HFF-Myc (cell line): ENCODE data around the gene CCDC54.

ENCODE experiments used
- DNase-seq: peaks from one replicate; pipeline ENCODE4 v3.0.0-alpha.2; 2011; ENCODE audit warnings: low read depth; ENCODE audit errors: extremely low read depth
- H3K4me3 ChIP-seq: replicated peaks from 2 replicates; pipeline ENCODE4 v1.5.1; 2011; ENCODE audit warnings: low read depth, mild to moderate bottlenecking, control low read depth, low read length
- TF ChIP-seq, protein P1 (sequence below): IDR thresholded peaks from 2 replicates; pipeline ENCODE4 v1.5.1; 2012; ENCODE audit warnings: mild to moderate bottlenecking, low read depth, low read length, control low read depth; ENCODE audit errors: missing control alignments

CCDC54 gene

GRCh38 chr3:107404727-107405469 lies 27.7 kb downstream of the CCDC54 start:
- TF ChIP-seq, protein P1, sequence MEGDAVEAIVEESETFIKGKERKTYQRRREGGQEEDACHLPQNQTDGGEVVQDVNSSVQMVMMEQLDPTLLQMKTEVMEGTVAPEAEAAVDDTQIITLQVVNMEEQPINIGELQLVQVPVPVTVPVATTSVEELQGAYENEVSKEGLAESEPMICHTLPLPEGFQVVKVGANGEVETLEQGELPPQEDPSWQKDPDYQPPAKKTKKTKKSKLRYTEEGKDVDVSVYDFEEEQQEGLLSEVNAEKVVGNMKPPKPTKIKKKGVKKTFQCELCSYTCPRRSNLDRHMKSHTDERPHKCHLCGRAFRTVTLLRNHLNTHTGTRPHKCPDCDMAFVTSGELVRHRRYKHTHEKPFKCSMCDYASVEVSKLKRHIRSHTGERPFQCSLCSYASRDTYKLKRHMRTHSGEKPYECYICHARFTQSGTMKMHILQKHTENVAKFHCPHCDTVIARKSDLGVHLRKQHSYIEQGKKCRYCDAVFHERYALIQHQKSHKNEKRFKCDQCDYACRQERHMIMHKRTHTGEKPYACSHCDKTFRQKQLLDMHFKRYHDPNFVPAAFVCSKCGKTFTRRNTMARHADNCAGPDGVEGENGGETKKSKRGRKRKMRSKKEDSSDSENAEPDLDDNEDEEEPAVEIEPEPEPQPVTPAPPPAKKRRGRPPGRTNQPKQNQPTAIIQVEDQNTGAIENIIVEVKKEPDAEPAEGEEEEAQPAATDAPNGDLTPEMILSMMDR: no peak
- no peak for DNase-seq

DNA sequence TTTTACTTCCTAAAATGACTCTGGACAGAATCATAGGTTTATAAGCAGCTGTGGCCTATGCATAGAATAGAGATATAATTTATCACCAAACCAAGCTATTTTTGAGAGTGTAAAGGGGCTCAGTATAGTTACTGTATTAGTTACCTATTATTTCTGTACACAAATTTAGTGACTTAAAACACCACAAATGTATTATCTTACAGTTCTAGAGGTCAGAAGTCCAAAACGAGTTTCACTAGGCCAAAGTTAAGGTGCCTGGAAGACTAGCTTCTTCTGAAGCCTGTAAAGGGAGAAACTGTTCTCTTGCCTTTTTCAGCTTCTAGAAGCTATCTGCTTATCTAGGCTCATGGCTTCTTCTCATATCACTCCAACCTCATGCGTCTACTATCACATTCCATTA lies 30.1 kb downstream of the CCDC54 start:
- H3K4me3 ChIP-seq: no peak overlapping the region
- no peak for DNase-seq
- TF ChIP-seq, protein P1: no peak

More at GRCh38 chr3:107404727-107405469, 27.7 kb downstream of the CCDC54 start:
- no peak overlapping the region for H3K4me3 ChIP-seq

GRCh38 chr3:107408513-107408912 lies 31.3 kb downstream of the CCDC54 start:
- TF ChIP-seq, protein P1: no peak
- DNase-seq: no peak

GRCh38 chr3:107409365-107409764 lies 32.1 kb downstream of the CCDC54 start:
- TF ChIP-seq, protein P1: no peak
- H3K4me3 ChIP-seq: no peak overlapping the region
- no peak for DNase-seq

More at GRCh38 chr3:107408513-107408912, 31.3 kb downstream of the CCDC54 start:
- no peak overlapping the region for H3K4me3 ChIP-seq

- no peak overlapping the region for H3K4me3 ChIP-seq
- DNase-seq: no peak
- TF ChIP-seq, protein P1: no peak
These were observed 33.4 kb downstream of the CCDC54 start for GRCh38 chr3:107410606-107411005.

DNA sequence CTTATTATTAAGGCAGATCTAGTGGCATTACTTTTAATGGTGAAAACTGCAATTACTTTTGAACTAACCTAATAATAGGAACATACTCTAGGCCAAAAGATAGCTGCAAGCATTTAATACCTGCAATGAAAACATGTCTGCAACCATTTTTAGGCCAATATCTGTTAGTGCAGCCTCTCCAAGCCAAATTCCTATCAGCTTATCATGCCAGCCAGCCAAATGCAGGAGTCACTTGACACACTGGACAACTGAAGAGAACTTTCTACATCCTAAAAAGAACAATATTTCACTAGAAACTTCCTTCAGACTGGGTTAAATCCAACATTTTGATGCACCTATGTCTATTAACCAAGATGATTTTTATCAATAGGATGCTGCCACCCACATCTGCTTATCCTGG lies 33.8 kb downstream of the CCDC54 start:
- TF ChIP-seq, protein P1: no peak
- DNase-seq: no peak
- H3K4me3 ChIP-seq: no peak overlapping the region
